ENCODE measurements around the gene DPP9. TPM values are rescaled to one million over a fixed set of nuclear protein-coding genes. Genes with fewer than 3 reads are reported as not detected.

Gene DPP9
- total RNA-seq, 1 experiment from 2014 or later, result 46.4 TPM

DNA sequence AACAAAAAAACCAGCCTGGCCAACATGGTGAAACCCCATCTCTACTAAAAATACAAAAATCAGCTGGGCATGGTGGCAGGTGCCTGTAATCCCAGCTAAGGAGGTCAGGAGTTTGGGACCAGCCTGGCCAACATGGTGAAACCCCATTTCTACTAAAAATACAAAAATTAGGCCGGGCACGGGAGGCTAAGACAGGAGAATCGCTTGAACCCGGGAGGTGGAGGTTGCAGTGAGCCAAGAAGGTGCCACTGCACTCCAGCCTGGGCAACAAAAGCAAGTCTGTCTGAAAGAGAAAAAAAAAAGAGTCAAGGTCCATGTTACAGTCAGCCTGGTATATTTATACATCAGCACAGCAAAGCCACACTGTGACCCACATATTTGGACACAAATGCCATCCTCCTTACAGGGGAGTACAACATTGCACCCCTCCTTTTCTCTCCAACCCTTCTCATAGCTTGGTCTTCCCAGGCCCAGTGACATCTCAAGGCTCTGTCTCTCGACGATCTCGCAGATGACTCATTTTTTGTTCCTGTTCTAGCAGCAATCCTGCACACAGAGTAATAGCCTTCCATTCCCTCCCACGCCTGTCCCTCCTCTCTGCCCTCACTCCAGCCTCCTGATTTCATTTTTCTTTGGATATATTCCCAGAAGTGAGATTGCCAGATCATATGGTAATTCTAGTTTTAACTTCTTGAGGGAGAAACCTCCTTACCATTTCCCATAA lies 21.0 kb upstream of the DPP9 start:
- H4K5ac ChIP-seq (ENCODE audit: insufficient read length, low read depth, low read length), result no peak overlapping the region
- no peak overlapping the region for H2AFZ ChIP-seq (ENCODE audit: low read length)
- no peak overlapping the region for H3K23ac ChIP-seq (ENCODE audit: insufficient read length, low read depth, low read length)
- Mint-ChIP-seq H3K4me1 (peaks cover 6 to 8% of the 10 kb centered on the region in 2 experiments), H3K9me3 (no peaks in the 10 kb centered on the region), H3K4me3 (peak overlapping the region in 1 of 2 experiments; percentile 30; a peak in 1 of 5 replicates), H3K27ac (peak overlapping the region in 1 of 3 experiments; percentile 4; a peak in 1 of 7 replicates), H3K36me3 (ENCODE audit: insufficient read depth in 1 of 3, low read depth in 3 of 3) (no peaks in the 10 kb centered on the region), H3K27me3 (ENCODE audit: low read depth) (peaks cover 16% of the 10 kb centered on the region)
- H2BK5ac ChIP-seq (ENCODE audit: insufficient read length, low read length), result no peak overlapping the region
- no peaks in the 10 kb centered on the region for H3K79me2 ChIP-seq (ENCODE audit: insufficient read depth, low read length)
- no peak overlapping the region for H3K18ac ChIP-seq (ENCODE audit: insufficient read length, low read depth, low read length)
- no peak overlapping the region for H3K4ac ChIP-seq (ENCODE audit: low read depth, low read length)
- H3K9me3 ChIP-seq (ENCODE audit: control insufficient read depth, low read depth, low read length), result no peaks in the 10 kb centered on the region
- H3K4me1 ChIP-seq (ENCODE audit: insufficient read depth, low read length), result no peaks in the 10 kb centered on the region
- H2BK20ac ChIP-seq (ENCODE audit: low read depth, low read length, poor library complexity, severe bottlenecking), result no peak overlapping the region
- no peak overlapping the region for H4K91ac ChIP-seq (ENCODE audit: insufficient read length, low read depth, low read length)
- TF ChIP-seq, protein P1, sequence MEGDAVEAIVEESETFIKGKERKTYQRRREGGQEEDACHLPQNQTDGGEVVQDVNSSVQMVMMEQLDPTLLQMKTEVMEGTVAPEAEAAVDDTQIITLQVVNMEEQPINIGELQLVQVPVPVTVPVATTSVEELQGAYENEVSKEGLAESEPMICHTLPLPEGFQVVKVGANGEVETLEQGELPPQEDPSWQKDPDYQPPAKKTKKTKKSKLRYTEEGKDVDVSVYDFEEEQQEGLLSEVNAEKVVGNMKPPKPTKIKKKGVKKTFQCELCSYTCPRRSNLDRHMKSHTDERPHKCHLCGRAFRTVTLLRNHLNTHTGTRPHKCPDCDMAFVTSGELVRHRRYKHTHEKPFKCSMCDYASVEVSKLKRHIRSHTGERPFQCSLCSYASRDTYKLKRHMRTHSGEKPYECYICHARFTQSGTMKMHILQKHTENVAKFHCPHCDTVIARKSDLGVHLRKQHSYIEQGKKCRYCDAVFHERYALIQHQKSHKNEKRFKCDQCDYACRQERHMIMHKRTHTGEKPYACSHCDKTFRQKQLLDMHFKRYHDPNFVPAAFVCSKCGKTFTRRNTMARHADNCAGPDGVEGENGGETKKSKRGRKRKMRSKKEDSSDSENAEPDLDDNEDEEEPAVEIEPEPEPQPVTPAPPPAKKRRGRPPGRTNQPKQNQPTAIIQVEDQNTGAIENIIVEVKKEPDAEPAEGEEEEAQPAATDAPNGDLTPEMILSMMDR (conservative IDR thresholded peaks at IDR 0.05), result no peak
- no peak overlapping the region for H3K56ac ChIP-seq (ENCODE audit: insufficient read length, low read depth, low read length)
- no peaks in the 10 kb centered on the region for H3K27me3 ChIP-seq (ENCODE audit: insufficient read depth, low read length)
- no peak overlapping the region for H3K27ac ChIP-seq (ENCODE audit: insufficient read length, low read depth, low read length)
- H3K14ac ChIP-seq (ENCODE audit: insufficient read depth, low read length), result no peak overlapping the region
- no peak overlapping the region for H3T11ph ChIP-seq (ENCODE audit: low read length)
- H2AK5ac ChIP-seq (ENCODE audit: insufficient read length, low read length), result no peak overlapping the region
- WGBS (ENCODE audit: extremely low coverage, insufficient read length, low lambda C conversion rate), result no CpG with 5 or more reads among the region's 8 CpGs
- no peak overlapping the region for H3K4me2 ChIP-seq (ENCODE audit: insufficient read depth, insufficient read length, low read length)
- H4K20me1 ChIP-seq (ENCODE audit: control insufficient read depth, insufficient read depth, insufficient read length), result no peaks in the 10 kb centered on the region
- no peak overlapping the region for H2BK15ac ChIP-seq (ENCODE audit: low read depth, low read length)
- no peaks in the 10 kb centered on the region for H3K79me1 ChIP-seq (ENCODE audit: insufficient read depth, low read depth, low read length, poor library complexity, severe bottlenecking)
- H2BK12ac ChIP-seq (ENCODE audit: insufficient read length, low read depth, low read length), result no peak overlapping the region
- no peak overlapping the region for H2BK120ac ChIP-seq (ENCODE audit: low read depth, low read length, poor library complexity, severe bottlenecking)
- H3K23me2 ChIP-seq (ENCODE audit: insufficient read length, low read depth, low read length, poor library complexity, severe bottlenecking), result no peaks in the 10 kb centered on the region
- H4K8ac ChIP-seq (replicated peaks; ENCODE audit: insufficient read length, low read depth, low read length), result no peak overlapping the region
- no peak for DNase-seq
- H3K9ac ChIP-seq (ENCODE audit: extremely low read depth, insufficient read length, low read length), result no peak overlapping the region
